ENCODE measurements around the gene IGFBP2.
A peak's percentile ranks its signal among the peaks of the same experiment; 100 is the strongest.
"Not testable (repeated sequence)": the region's sequence is repeated elsewhere in the genome, so short reads cannot be mapped to it uniquely, and the experiment has no call there.

The IGFBP2 gene, protein sequence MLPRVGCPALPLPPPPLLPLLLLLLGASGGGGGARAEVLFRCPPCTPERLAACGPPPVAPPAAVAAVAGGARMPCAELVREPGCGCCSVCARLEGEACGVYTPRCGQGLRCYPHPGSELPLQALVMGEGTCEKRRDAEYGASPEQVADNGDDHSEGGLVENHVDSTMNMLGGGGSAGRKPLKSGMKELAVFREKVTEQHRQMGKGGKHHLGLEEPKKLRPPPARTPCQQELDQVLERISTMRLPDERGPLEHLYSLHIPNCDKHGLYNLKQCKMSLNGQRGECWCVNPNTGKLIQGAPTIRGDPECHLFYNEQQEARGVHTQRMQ

DNA sequence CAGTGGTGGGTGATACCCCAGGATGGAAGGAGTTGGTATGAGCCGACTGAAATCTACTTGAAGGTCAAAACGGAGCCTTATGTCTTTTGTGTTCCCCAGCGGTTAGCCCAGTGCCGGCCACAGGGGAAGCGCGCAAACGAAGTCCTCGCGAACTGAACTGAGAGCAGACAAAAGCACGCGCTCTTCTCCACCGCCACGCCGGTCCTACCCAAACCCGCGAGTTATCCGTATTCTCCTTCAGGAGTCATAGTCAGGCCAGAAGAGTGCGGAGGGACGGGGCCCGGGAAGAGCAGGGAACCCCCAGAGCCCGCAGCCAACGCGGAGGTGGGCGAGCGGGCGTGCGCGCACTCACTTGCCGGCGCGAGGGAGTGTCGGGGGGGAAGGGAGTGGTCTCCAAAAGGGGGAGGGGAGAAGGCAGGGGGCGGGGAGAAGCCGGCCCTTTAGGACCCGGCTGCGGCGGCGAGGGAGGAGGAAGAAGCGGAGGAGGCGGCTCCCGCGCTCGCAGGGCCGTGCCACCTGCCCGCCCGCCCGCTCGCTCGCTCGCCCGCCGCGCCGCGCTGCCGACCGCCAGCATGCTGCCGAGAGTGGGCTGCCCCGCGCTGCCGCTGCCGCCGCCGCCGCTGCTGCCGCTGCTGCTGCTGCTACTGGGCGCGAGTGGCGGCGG is at the start of gene IGFBP2:
Gene IGFBP2, plus strand, starts transcription at position 469 of the 664 bp plus-strand sequence. Its CDS starts 104 bp downstream, at position 573.
- DNase-seq, result peak; percentile 25

DNA sequence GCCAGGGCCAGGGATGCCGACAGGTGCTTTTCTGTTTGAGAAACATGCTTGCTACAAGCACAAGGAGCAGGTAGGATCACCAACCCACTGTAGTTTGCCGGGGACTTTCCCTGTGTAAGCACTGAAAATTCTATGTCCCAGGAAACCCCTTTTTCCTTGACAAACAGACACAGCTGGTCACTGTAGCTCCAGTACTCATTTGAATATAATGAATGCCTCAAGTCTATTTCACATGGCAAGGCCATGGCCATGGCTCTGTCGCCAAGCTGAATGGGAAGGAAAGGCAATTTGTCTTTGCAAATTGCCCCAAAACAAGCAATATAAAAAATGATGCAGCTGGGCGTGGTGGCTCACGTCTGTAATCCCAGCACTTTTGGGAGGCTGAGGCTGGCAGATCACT is 49.6 kb upstream of the IGFBP2 start:
- DNase-seq, result no peak

DNA sequence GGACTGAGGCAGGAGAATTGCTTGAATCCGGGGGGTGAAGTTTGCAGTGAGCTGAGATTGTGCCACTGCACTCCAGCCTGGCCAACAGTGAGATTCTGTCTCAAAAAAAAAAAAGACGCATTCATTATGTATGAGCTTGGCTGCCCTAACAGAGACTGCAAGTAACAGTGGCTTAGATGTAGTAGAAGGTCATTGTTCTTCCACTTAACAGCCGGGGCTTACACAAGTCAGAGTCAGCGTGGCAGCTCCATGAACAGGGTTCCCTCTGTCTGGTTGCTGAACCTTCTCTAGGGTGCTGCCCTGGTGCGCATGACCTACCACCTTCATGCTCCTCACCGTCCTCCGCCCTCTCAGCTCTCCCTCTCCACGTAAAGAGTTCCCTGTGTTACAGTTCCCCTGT is 49.1 kb upstream of the IGFBP2 start:
- DNase-seq, result no peak

DNA sequence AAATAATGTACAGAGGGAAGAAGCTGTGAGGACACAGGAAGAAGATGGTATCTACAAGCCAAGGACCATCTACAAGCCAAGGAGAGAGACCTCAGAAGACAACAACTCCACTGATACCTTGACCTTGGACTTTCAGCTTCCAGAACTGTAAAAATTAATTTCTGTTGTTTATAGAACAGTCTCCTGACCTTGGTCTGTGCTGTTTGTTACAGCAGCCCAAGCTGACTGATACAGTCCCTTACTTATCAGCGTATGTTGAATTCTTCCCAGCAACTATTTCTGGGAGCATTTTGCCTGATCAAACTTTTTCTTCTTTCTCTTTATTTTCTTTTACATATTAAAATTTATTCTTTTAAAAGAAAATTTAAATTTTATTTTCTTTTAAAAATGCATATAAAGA is 47.8 kb upstream of the IGFBP2 start:
- DNase-seq, result no peak

DNA sequence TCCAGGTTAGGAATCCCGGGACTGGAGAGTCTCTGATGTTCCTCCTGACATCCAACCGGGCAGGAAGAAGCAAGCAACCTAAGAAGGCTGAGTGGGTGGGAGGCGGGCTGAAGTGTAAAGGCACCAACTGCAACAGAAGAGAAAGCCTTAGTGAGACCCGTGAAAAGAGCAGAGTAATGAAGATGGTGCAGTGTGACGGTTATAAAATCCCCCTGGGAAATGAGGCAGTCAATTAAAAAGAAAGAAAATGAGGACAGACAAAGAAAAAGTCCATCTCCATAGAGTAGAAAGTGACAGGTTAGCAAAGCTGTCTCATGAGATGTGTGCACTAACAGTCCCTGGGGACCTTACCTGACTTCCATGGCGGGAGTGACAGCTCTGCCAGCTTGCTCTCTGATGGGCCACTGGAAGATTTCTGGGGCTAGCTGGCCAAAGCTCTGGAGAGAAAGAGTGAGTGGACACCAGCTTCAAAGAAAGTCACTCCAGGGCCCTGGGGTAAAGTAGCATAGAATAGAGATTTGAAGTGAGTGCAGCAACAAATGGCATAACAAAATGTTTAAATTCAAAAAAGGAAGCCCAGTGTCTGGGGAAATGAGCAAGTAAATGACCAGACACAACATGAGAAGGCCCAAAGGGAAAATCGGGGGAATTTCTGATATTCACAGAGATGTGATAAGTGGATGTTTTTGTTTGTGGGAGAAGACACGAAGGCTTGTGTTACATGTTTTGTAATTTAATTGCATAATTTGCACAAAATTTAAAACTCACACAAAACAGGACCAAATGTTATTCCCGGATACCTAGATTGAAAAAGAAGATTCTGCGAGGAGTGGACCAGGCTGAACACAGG is 44.1 kb upstream of the IGFBP2 start:
- DNase-seq, result no peak

DNA sequence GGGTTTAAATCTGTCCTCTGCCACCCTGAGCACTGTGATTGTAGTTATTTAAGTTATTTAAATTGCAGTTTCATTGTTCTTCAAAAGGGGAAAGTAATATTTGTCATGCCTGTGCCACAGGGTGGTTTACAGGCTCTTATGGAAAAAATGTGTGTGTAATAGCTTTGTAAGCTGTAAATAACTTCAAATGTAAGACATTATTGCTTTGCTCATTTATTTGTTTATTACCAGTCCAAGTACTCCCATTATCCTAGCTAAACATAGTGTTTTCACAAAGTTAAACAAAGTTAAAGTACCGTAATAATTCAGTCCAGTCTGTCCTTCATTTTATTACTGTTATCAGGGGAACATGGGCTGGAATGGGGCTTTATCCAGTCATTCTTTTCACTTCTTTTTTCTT is 43.4 kb upstream of the IGFBP2 start:
- no peak for DNase-seq

DNA sequence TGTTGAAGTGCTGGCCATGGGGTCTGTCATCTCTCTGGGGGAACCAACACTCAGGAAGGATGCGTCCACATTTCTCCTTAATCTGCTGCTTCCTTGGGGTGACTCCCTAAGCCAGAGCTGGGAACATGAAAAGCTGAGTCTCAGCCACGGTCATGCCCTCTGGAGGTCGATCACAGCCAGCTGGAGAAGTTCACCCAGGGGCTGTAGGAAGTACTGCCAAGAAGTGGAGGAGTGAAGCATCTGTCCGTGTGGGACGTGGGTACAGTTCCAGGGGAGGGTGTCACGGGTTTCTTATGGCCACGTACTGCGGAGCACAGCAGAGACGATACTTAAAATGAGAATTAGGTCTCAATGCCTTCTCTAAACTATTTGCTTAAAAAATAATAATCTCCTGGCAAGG is 42.4 kb upstream of the IGFBP2 start:
- DNase-seq, result no peak

DNA sequence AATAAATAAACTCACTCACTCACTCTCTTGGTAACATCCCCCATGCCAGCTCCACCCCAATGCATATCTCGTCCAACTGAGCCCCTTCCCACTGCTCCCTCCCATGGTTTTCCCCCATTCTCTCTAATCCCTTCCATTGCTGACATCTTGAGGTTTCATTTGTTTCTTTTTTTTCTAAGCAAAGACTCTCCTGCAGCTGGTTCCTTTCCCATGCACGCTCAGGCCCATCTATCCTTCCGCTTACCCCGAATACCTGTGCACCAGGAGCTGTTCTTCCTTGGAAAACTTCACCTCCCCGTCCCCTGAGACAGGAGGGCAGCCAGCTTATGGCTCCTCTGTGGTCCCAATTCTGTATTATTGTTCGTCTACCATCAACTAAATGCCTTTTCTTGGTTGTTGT is 41.7 kb upstream of the IGFBP2 start:
- DNase-seq, result no peak

DNA sequence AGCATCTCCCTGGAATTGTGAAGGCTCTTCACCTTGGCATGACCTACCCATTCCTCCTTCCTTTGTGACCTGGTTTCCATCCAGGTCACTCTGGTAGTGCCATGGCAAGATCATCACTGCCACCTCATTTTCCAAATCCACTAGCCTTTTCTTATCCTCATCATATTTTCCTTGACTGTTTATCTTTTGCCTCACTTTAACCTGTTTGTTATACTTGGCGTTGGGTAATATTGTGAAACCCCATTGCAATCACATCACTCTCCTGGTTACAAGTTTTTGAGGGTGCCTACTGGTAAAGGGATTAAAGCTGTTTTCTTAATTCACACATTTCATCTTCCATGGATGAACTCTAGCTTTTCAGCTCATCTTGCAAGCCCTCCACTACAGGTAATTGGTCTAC is 39.1 kb upstream of the IGFBP2 start:
- no peak for DNase-seq

DNA sequence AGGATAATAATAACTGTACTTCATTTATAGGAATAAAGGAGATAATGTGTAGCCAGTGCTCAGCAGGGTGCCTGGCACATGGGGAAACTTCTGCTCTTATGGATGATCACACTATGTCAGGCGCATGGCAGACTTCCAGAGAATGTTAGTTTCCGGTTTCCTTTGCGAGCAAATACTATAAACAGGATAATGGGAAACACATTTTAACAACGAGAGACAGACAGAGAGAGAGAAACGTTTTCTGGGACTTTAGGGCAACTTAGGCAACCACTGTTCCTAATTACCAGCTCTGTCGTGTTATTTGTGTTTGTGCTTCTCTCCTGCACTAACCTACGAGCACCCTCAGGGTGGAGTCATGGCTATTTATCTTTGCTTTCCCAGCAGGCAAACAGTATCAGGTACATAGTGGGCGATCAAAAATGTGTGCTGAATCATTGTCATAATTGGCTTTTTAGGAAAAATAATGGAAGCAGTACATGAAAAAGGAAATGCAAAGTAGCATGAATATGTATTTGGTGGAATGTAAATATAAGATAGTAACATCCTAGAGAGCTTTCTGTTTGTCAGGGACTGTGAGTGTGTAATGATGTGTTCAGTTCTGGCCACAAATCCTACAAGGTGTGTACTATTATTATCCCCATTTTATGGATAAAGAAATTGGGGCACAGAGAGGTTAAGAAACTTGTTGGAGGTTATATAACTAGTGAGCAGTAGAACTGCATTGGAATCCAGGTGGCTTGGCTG is 36.8 kb upstream of the IGFBP2 start:
- no peak for DNase-seq

DNA sequence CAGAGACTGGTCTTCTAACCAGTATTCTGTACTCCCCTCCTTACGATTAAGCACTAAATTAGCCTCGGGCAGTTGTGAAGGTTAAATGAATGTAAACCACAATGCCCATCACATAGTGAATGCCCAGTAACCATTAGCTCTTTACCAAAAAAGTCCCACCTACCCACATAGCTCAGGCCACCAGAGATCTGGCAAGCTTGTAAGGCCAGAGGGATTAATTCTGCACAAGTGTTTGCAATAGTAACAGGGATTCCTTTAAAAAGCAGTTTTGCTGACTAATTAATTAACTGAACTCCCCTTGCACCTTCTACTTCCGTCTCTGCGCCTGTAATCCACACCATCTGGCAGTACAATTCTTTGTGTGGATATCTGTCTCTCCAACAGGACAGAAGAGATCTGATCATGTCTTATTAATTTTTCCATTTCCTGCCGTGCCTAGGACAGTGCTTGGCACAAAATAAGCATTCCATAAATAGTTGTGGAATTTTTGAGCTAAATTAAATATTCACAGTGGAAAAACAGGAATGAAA is 36.2 kb upstream of the IGFBP2 start:
- DNase-seq, result no peak

DNA sequence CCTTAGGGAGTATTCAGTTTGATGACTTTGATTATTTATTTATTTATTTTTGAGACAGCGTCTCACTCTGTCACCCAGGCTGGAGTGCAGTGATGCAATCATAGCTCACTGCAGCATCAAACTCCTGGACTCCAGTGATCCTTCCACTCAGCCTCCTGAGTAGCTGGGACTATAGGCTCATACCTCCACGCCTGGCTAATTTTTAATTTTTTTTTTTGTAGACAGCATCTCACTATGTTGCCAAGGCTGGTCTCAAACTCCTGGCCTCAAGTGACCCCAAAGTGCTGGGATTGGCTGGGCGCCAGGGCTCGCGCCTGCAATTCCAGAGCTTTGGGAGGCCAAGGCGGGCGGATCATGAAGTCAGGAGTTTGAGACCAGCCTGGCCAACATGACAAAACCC is 35.4 kb upstream of the IGFBP2 start:
- not testable (repeated sequence) for DNase-seq

DNA sequence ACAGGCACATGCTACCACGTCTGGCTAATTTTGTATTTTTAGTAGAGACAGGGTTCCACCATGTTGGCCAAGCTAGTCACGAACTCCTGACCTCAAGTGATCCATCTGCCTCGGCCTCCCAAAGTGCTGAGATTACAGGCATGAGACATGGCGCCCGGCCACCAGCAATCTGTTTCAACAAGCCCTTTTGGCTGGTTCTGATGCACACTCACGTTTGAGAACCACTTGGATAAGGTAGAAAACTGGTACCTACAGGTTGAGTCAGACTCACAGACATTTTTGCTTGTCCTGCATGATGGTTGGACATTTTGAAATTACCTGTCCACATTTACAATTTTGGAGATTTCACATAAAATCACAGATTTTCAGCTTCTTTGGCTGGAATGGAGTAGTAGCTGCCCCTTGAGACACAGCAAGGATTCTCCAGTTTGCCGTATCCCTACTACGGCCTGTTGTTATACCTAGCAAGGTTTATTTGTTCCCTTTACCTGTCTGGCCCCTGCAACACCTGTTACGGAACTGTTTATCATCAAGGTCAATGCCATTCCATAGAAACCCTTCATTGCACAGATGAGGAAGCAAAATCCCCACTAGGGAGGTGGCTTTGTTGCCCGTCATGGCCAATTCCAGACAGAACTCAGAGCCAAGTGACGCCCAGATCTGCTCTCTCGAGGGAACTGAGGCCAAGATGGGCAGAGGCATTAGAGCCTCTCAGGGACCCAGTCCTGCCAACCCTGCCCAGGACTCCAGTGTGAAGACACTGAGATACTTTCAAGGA is 31.4 kb upstream of the IGFBP2 start:
- DNase-seq, result no peak

DNA sequence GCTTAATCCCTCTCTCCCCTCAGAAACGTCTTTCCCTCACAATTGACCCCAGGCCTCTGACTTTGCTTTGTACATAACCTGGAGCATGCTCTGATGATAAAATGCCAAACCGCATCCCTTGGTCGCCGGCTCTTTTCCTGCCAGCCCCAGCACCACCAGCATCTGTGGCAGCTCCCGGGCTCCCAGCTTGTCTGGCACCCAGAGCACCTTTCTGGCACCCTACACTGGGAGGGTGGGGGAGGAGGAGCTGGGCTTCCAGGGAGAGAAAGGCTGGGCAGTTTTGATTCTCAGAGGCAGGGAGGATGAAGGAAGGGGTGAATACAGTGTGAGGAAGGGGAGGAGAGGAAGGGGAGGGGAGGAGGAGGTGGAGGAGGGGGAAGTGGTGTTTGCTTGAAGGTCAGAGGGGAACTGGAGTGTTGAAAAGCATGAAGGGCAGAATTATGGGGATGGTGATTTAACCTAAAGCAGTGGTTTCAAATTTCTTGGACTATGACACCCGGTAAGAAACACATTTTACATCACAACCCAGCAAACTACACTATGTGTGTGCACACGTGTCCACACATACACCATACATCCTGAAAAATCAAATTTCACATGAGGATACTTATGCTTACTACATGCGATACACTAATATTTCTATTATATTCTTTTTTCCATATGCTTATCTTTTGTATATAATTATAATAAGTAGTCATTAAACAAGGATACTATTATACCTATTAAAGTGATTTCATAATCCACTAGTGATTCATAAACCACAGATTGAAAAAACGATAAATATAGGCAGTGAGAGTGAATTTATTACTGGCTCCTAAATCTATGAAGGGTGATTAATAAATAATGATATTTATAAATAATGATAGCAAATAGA is 30.0 kb upstream of the IGFBP2 start:
- DNase-seq, result no peak

DNA sequence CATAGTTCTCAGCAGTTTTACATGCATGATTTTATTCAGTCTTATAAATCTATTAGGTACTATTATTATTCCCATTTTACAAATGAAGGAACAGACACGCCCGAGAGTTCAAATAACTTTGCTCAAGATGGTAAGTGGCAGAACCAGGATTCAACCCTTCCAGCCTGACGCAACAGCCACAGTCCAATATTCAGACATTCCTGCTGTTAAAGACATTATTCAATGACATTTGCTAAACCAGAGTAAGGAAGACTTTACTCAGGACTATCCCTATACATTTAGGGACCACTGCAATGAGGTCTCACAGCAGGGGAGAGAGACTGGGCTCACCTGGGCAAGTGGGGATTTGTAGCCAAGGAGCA is 29.4 kb upstream of the IGFBP2 start:
- no peak for DNase-seq

DNA sequence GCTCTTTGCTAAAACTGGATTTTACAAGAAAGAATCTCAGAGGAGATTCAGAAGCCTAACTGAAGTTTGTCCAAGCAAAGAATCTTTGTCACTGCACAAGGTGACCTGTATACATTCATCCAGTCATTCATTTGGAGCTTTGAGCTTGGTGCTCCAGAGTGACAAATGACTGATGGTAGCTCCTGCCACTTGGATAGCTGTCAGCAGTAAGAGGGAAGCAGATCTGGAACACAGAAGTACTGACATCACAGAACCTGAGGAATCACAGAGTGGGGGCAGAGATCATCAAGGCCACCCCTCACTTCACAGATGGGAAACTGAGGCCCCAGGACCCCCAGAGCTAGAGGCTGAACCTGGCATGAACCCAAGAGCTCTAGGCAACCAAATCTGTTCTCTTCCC is 28.8 kb upstream of the IGFBP2 start:
- DNase-seq, result no peak

DNA sequence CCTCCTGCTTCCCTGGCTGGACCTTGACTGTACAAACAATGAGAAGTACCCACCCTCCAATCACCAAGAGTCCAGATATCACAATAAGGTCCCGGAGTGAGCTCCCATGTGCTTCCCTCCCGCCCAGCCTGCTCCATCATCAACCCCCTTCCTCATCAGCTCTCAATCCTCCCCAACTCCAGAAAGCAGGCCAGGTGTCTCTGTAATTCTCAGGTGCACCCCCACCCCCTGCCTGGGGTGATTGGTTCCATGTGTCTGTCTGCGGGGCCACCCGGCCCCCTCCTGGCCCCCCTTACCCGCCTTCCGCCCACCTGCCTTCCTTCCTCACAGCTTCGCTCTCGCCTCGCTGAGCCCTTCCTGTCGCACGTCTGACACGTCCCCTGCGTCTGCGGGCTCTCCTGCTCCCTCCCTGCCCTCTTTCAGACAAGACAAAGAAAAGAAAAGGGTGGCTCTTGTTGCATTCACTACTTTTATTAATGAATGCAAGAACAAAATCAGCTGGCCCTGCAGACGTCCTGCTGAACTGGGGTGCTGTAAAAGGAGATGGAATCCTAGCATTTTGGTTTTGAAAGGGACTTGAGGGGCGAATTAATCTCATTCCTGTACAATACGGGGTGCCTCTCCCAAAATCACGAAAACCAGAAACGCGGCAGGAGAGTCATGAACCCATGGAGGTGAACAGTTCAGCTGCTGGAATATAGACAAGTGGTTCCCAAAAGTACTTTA is 26.5 kb upstream of the IGFBP2 start:
- DNase-seq, result peak; percentile 47

DNA sequence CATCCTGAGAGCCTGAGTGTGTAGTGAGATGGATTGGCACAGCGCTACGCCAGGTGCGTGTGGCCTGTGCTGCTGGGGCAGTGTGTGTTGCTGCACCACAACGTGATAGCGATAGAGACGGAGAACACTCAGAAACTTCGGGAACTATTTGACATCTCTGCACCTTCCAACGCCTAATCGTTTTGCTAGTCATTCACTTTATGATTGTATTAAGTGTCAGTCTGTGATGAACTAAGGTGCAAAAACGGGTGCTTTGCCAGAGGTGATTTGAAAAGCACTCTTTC is 26.0 kb upstream of the IGFBP2 start:
- no peak for DNase-seq

DNA sequence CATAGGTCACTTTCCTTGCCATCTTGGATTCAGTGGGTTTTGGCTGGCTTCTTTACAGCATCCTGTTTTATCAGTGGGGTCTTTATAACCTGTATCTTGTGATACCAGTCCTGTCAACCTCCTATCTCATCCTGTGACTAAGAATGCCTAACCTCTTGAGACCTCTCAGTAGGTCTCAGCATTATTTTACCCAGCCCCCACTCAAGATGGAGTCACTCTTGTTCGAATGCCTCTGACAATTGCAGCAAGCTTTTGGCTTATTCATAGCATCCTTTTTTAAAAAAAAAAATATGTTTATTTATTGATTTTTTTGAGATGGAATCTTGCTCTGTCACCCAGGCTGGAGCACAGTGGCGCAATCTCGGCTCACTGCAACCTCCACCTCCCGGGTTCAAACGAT is 24.7 kb upstream of the IGFBP2 start:
- no peak for DNase-seq

DNA sequence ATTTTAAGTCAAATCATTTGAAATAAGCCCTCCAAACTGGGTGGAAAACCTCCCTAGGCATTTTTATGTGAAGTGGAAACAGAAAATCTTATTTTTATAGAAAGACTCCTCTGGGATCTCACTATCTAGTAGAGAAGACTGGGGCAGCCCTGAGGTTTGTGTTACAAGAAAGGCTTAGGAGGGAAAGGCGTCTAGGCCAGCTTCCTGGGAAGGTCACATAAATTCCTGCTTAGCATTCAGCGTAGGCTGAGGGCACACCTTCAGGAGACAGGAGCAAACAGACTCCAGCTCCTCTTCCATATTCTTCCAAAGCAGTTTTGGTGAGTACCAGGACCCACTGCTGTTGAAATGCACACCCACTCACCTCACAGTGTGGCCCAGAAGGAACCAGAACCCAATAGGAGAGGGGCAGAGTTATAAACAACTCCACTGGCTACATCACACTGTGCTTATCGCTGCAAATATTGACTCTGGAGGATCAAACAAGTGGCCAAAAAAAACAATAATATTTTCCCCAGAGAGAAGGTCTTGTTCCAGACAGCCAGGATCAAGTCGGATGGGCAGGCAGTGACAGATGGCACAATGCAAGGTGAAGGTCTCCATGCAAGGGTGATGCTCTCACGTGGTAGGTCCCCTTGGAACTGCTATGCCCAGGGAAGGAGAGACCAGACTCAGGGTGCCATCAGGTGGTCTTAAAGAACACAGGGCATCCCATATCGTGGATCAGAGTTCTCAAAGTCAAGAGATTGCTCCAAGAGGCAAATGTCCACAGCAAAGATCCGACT is 17.7 kb upstream of the IGFBP2 start:
- no peak for DNase-seq
